HG03159 (cell line): ENCODE data around the gene MFGE8.

Experiments used
- ATAC-seq: cut with Tn5 transposase; IDR thresholded peaks from one replicate; pipeline ENCODE4 v1.9.1; 2021; ENCODE audit warnings: mild to moderate bottlenecking, moderate library complexity; ENCODE audit not compliant: unreplicated experiment

Gene MFGE8

DNA sequence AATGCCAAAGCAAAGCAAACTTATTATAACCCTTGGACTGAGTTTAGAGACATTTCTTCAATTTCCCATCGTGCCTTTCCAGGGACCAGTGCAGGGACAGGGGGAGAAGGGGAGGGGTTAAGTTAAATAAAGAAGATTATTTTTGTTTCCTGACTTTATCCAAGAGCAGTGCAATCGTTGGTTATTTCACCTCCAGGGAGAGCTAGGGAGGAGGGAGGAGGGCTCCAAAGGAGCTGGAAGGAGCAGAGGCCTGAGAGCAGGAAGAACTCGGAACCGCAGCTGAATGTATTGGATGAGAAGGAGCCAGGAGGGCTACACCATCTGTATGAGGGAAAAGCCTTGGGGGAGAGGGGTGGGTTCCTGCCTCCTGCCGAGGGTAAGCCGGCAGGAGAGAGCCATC lies 38.5 kb downstream of the MFGE8 start:
- ATAC-seq, result no peak

DNA sequence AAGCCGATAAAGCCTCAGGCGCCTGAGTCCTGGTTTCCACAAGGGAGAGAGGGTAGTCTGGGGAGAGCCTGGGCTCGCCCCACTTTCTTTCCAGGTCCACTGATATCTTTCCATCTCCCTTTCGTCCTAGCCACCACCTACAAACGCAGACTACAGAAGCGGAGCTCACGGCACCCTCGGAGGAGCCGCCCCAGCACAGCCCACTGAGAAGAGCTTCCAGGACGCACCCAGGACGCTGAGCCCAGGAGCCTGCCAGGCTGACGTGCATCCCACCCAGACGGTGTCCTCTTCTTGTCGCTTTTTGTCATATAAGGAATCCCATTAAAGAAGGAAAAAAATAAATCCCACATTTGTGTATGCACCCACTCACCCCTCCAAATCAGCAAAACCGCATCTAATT lies 38.9 kb downstream of the MFGE8 start:
- no peak for ATAC-seq

DNA sequence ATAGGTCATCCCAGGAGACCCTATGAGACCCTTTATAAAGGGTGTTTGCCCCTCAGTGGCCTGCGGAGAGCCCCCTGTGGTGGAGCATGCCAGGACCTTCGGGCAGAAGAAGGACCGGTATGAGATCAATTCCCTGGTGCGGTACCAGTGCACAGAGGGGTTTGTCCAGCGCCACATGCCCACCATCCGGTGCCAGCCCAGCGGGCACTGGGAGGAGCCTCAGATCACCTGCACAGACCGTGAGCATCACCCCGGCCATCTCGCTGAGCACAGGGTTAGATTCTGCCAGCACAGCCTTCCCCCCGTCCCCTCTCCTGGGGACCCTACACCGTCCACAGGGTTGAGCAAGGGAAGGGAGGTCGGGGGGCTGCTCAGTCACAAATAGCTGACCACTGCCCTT lies 39.4 kb downstream of the MFGE8 start:
- no peak for ATAC-seq

DNA sequence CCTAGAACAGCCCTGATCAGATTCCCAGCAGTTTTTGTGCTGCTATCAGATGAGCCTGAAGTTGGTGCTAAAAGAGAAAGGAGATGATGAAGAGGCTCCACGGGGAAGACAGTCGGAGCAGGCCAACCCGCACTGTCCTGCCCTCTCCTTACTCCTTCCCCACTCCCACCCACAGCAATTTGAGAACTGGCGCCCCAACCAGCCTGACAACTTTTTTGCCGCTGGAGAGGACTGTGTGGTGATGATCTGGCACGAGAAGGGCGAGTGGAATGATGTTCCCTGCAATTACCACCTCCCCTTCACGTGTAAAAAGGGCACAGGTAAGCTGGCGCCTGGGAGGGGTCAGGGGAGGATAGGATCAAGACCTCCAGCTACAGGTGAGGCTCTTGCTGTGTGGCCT lies 40.5 kb downstream of the MFGE8 start:
- no peak for ATAC-seq

DNA sequence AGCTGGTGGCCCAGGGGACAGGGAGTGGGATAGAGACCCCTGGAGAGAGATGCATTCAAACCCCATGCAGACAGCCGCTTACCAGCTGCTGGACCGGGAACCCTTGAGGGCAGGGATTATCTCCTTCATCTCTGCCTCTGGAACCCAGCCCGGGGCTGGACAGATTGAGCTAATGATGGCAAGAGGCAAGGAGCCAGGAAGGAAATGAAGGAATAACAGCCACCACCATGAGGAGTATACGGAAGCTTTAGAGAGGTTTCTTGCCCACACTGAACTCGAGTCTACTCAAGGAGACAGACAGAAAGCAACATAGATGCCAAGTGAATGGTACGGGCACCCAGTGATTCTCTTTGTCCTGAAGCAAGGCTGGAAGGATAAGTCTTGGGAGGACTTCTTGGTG lies 41.1 kb downstream of the MFGE8 start:
- ATAC-seq, result no peak

DNA sequence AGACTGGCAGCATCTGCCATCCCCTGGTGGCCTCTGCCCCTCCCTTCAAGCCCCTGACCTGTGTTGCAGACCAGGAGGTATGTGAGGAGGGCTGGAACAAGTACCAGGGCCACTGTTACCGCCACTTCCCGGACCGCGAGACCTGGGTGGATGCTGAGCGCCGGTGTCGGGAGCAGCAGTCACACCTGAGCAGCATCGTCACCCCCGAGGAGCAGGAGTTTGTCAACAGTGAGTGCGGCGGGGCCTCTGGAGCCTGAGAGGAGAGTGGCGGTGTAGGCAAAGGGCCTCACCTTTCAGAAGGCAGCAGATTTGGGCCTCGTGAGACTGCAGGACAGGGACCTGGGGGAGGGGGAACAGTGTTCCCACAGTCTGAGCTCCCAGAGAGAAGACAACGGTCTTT lies 41.9 kb downstream of the MFGE8 start:
- ATAC-seq, result no peak

DNA sequence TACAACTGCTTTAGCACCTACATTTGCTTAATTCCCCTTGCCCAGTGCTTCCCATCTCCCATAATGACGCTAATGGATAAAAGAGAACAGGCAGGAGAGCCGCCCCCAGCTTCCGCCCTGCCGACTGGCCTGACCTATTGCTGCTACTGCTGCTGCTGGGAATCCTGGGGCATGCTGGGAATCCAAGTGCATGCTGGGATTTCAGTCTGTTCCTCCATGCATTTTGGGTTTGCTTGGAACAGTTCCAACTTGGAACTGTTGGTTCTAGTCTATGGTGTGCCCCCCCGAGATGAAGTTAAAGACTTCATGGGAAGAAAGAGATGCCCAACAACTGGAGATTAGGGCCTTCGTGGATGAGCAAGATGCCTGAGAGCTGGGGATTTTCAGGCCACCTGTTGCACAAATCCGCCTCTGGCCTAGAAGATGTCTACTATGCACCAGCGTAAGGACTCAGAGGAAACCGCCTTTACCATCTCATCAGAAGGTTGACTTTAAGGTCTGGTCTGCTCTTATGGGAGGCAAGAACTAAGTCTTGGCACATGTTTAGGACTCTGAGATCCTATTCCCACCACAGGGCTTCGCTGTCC lies 46.8 kb downstream of the MFGE8 start:
- no peak for ATAC-seq

DNA sequence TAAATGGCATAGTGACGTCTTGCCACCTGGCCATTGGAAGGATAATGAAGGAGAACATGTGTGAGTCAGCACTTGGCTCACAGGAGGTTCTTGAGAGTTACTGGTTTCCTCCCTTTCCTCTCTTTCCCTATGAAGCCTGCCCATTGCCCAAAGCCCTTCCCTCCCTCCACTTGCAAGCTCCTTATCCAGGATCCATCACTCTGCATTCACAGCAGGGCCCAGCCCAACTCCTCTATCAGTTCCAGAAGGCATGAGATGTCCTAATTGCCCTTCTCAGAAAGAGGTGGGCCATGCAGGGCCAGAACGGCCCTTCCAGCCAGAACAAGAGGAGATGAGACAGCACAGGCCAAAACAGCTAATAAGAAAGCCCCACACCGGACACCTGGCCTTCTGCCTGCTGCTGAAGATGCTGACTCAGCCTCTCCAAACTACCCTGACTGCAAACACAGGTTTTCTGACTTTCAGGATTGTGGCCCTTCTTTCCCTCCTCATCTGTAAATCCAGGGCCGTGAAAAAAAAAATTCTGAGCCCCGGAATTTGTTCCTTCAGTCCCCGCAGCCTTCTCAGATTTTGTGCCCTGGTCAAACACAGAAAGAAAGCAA lies 47.6 kb downstream of the MFGE8 start:
- no peak for ATAC-seq

DNA sequence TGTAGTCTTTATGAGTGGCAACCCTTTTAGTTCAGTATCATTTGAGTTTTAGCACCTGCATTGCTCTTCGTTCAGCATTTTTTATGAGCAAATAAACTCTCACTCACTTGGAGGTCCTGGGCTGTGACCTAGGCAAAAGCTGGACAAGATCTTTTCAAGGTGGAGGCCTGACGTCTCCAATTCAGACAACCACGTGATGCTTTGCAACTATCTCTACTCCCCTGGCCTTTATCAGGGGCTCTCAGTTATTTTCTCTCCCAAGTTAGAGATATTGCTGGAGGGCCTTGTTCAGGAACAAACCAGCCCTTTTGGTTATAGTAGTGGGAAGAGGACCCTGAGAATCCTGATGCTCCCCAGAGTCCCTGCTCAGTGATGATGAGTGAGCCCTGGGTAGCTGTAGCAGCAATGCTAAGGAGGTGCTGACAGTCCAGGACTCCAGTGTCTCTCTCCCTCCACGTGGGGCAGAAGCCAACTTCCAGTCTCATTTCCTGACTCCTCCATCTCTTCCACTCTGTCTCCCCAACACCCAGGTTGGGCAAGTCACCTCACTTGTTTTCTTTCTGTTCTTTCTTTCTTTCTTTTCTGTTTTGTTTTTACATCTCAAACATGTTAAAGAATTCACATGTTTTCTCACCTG lies 48.2 kb downstream of the MFGE8 start:
- ATAC-seq, result no peak

DNA sequence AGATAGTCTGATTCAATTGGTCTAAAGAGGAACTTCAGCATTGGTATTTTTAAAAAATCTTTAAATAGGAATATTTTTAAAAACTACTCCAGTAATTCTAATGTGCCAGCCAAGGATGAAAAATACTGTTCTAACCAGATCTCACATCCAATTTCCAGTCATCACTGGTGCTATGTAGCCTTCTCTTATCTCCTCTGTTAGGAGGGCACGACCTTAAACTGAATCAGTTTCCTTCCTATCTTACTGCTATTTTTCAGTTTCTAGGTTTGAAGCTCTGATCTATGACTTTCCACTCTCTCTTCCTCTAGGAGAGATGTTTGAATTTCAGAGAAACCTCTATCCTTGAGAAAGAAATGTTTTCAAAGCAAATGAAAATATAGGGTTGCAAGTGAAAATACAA lies 49.8 kb downstream of the MFGE8 start:
- no peak for ATAC-seq

DNA sequence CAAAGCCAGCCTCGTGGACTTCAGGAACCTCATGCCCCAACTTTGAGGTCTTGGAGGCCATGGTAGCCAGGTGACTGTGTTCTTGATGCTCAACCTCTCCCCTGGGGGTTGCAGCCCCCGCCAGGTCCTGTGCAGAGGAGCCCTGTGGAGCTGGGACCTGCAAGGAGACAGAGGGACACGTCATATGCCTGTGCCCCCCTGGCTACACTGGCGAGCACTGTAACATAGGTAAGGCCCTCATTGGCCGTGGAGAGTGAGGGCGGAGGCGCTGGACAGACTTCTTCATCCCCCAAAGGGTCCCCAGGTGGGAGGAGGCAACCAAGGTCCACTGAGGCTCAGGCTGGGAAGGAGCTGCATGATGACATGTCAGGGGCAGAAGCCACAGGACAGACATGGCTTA lies 53.0 kb downstream of the MFGE8 start:
- no peak for ATAC-seq

DNA sequence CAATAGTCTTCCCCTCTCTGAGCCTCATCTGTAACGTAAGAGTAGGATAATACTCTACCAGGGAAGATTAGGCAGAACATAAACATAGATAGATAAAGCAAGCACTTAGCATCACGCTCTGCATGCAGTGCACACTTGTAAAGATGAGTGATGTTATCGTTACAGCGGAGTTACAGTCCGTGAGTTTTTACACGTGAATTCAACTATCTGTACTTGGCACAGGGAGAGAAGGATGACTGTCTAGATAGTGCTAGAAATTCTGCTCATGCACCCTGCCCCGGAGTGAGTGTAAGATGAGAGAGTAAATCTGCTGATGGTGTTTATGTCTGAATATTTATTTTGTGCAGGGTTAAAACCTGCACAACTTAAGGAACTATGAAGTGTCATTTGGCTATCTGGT lies 53.6 kb downstream of the MFGE8 start:
- ATAC-seq, result no peak

DNA sequence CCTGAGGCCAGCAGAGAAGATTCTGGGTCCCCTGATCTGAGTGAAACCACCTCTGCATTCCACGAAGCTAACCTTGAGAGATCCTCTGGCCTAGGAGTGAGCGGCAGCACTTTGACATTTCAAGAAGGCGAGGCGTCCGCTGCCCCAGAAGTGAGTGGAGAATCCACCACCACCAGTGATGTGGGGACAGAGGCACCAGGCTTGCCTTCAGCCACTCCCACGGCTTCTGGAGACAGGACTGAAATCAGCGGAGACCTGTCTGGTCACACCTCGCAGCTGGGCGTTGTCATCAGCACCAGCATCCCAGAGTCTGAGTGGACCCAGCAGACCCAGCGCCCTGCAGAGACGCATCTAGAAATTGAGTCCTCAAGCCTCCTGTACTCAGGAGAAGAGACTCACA lies 54.2 kb downstream of the MFGE8 start:
- no peak for ATAC-seq

DNA sequence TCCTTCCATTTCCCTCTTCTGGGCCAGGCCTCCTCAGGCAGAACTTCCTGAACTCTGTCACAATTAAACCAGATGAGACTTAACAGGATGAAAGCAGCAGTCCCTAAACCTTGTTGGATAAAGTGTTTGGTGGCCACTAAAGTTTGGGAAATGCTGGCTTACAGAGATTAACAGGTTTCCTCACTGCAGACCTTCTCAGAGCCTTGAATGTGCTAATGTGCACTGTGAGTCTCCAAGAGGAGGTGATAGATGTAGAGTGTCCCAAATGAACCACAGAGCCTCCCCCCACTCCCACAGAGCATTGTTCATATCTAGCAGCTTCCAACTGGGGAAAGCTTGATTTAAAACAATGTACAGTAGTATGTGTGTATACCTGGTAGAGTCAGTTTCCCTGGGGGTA lies 60.7 kb downstream of the MFGE8 start:
- ATAC-seq, result no peak

DNA sequence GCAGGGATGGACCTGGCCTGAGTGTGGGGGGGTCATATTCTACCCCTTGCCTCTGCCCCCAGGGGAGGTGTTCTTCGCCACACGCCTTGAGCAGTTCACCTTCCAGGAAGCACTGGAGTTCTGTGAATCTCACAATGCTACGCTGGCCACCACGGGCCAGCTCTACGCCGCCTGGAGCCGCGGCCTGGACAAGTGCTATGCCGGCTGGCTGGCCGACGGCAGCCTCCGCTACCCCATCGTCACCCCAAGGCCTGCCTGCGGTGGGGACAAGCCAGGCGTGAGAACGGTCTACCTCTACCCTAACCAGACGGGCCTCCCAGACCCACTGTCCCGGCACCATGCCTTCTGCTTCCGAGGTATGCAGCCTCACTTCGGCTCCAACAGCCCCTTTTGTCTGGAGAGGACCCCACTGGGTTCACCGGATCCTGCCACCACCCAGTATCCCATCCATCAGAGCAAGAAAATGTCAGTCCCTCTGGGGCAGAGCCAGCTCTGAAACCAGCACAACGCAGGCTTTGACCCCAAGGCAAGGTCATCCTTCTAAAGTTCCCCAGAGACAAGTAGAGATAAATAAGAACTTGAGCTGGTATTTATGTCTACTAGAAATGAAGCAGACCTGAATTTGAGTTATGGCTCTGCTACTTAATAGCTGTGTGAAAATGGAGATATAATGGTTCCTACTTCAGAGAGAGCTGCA lies 63.7 kb downstream of the MFGE8 start:
- ATAC-seq, result no peak
